ENCODE results near the gene P2RX1.
"Not testable (repeated sequence)": the region's sequence is repeated elsewhere in the genome, so short reads cannot be mapped to it uniquely, and the experiment has no call there.

The P2RX1 gene

GRCh38 chr17:3886776-3887175 lies 29.5 kb downstream of the P2RX1 start:
- DNase-seq: peak; percentile 30

GRCh38 chr17:3885970-3886369 lies 30.3 kb downstream of the P2RX1 start:
- DNase-seq: no peak

DNA sequence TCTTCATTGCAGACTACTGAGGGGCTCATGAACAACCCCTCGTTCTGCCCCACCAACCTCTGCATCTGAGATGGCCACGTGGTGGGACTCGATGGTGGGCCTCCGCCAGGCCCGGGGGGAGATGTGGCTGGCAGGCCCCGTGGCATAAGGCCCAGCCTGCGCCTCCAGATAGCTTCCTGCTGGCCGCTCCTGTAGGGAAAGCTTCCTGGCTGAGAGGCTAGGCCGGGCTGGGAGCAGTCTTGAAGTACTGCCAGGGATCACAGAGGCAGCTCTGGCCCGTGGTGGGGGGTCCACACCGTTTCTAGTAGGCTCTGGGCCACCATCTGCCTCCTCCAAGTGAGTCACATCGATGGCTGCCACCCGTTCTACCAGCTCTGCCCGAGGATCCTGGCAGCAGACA lies 31.0 kb downstream of the P2RX1 start:
- no peak for DNase-seq

- no peak for DNase-seq
Measured at GRCh38 chr17:3884188-3884587, 32.1 kb downstream of the P2RX1 start.

DNA sequence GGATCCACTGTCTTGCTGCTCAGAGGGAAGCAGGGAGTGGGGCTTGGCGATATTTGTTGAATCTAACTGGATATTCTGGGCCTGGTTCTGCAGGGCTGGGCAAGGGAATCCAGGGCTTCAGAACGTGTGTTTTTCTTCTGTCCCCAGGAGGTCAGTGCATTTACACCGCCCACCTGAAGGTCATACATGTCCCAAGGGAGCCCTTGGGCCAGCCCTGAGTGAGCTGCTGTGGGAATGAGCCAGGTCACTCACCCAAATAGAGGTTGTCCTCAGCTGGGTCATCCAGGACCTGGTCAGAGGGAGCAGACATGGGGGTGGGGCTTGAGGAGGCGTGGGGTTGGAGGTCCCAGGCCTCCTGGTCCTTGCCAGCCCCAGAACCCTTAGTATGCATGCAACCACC lies 34.0 kb downstream of the P2RX1 start:
- no peak for DNase-seq

DNA sequence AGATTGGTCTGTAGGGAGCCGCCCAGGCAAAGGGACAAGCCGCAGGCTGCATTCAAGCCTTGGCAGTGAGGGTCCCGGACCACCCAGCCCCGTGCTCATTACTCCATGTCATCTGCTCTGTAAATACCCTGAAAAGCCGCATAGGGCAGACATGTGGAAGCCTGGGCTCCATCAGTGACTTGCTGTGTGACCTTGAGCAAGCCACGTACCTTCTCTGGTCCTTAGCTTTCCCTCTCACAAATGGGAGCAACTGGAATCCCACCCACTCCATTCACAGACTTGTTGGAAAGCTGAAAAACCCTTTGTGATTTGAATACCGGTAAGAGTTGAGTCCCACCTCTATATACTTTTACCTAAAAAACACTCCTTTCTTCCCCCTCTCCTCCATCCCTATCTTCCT lies 35.3 kb downstream of the P2RX1 start:
- DNase-seq: no peak

GRCh38 chr17:3879591-3880417 lies 36.5 kb downstream of the P2RX1 start:
- no peak for DNase-seq

DNA sequence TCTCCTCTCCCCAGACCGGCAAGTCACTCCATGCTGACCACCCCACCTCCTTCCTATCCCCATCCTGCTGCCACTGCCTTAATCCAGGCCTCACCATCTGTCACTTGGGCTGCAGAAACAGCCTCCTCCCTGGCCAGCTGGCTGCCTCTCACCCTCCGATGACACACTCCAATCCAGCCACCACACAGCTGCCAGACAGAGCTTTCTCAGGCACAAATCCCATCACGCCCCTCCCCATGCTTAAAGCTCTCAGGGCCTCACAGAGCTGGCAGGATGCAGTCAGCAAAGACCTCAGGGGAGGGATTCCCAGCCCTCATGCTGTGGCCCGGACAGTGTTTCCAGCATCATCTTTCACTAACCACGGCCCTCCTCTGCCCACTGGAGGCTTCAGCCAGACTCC lies 37.1 kb downstream of the P2RX1 start:
- peak; percentile 2 for DNase-seq

- no peak for DNase-seq
Measured at GRCh38 chr17:3877220-3877619, 39.0 kb downstream of the P2RX1 start.

DNA sequence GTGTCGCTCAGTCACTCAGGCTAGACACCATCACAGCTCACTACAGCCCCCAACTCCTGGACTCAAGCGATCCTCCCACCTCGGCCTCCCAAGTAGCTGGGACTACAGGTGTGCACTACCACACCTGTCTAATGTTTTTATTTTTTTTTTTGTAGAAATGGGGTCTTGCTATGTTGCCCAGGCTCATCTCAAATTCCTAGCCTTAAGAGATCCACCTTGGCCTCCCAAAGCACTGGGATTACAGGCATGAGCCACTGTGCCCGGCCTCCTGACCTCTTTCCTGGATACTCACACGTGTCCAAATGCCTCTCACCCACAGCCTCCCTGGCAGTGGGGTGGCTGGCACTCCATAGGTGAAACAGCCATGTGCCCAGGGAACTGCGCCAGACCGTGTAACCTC lies 40.9 kb downstream of the P2RX1 start:
- DNase-seq: no peak

DNA sequence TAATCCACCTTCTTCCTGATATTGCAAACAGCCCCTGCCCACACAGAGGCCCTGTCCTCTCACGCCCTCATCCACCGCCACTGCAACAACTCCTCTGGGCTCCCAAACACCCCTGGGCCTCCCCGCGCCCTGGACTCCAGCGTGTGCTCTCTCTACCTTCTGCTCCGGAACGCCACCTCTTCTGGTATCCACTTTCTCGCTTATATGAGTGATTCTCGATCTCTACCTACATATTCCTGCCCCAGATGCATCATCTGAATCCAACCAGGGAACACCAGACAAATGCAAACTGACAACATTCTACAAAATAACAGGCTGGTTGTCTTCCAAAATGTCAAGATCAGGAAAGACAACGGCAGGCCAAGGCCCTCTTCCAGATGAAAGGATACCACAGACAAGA lies 42.4 kb downstream of the P2RX1 start:
- no peak for DNase-seq

DNA sequence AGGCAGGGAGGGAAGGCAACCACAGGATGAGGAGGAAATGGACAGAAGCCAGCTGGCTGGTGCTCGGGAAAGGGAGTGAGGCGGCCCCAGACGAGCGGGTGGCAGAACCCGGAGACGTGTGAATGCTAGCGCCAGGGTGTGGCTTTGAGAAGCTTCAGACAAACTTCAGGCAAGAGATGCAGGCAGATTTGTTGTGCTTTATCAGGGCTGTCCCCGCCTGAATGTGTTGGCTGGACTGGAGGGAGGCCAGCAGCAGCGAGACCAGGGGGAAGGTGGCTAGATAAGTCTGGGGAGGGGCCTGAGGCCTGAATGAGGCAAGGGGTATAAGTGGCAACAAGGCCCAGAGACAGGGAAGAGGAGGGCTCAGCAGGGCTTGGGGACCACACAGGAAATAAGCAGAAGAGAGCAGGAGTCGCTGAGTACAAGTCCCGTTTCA lies 45.4 kb downstream of the P2RX1 start:
- no peak for DNase-seq

GRCh38 chr17:3867606-3868005 lies 48.7 kb downstream of the P2RX1 start:
- no peak for DNase-seq

DNA sequence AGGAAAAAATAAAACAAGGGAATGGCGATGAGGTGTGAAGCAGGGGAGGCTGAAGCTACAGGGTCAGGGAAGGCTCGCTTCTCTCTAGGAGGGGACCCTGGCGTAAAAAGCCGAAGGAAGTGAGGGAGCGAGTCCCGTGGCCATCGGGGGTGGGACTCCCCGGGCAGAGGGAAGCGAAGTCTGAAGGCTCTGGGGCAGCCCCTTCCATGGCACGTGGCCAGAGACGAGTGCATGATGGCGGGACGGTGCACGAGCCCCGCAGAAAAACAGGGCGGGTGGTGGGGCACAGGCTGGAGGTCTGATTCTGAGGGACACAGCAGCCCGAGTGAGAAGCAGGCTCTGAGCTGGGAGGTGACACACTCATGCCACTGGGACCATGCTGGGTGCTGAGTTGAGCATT lies 49.2 kb downstream of the P2RX1 start:
- no peak for DNase-seq

DNA sequence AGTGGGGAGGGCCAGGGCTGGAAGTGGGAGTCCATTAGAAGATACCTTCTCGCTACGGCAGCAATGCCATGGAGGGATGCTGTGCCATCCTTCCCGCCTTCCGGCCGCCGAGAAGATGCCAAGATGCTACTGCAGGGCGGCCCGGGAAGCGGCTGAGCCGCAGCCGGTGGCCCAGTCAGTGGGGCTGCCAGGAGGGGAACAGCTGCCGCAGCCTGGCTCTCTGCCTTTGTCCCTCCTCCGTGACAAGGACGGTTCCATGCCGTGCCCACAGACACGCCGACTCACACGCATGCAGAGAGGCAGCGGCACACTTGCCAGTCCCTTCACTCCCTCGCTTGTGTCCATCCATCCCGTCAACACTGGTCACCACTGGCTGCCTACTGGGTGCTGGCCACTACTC lies 50.0 kb downstream of the P2RX1 start:
- peak; percentile 2 for DNase-seq

DNA sequence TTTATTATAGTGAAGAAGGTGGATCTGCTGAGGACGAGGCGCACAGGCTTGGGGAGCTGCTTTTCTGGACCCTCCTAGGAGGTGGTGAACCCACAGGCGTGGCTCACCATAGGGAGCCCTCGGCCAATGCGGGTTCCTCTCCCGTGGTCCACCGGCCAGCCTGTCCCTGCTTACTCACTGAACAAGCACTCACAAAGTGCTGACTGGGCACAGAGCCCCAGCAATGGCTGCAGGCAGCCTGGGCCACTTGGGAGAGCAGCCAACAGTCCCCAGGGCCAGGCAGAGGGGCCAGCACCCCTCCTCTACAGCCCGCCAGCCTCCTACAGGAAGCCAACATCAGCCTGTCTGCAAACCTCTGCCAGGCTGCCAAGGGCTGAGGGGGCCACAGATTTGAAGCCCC lies 51.1 kb downstream of the P2RX1 start:
- peak; percentile 32 for DNase-seq

- DNase-seq: no peak
Measured at GRCh38 chr17:3864534-3864933, 51.7 kb downstream of the P2RX1 start.

DNA sequence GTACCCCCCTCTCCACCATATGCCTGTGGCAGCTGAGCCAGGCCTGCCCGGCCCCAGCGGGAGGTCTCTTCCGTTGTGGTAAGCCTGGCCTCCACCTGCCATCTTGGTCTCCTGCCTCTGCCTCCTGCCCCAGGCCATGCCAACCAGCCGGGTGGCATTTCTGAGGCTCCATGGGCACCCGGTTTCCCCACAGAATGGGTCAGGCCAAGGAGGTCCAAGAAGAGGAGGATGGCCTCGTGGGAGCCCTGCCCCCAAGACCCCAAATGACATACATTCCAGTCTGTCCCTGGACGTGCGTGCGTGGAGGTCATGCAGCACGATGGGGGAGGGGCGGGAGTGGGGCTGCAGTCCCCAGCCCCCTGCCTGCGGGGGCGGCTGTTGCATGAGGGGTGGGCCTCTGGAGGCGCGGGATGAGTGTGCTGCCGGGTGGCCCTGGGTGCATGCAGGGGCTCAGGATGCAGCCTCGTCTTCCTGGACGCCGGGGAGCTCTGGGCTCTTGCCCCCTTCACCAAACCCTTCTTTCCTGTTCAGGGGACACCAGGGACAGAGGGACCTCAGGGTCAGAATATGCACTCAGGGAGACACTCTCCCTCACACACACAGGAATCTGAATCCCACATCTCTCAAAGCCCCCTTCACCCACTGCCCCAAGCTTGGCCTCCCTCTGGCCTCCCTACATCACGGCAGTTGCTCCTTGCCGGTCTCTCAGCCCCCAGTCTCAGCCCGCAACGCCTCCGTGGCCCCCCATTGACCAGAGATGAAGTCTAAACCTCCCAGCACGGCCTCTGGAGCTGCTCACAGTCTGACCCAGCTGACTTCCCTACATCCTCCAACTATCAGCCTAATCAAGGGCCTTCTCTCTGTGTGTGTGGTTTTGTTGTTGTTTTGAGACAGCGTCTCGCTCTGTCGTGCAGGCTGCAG lies 54.2 kb downstream of the P2RX1 start:
- DNase-seq: no peak

GRCh38 chr17:3860939-3861700 lies 55.1 kb downstream of the P2RX1 start:
- DNase-seq: no peak

- DNase-seq: no peak
Measured at GRCh38 chr17:3859940-3860339, 56.3 kb downstream of the P2RX1 start.

DNA sequence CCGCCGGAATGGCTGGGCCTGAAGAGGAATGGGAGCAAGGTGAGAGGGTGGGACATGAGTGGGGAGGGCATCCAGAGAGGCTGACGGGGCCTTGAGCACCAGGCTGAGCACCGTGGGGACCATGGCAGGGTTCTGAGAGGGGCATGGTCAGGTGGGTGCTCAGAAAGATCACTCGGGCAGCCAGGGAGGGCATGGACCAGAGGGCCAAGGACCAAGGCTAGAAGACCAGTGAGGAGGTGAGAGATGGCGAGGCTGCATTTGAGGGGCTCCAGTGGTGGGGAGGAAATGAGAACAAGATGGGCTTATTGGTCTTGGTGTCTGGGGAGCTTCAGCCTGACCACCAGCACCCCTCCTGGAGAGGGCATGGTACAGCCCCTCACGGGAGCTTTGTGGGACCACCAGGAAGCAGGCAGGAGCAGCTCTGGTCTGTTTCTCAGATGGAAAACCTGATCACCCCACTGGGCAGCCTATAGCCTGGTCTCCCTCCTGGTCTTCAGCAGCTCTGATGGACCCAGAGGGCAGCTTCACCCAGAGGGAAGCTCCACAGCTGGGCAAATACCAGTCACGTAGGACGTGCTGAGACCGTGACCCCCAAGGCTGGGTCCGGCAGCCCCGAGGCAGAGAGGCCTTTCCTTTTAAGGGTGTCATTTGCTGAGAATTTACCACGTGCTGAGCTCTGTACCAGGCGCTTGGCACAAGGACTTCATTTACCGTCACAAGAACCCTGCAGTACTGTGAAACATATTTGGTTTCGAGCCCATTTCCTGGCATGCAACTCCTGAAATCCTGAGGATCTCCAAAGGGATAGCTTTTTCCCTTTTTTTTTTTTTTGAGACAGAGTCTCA lies 58.8 kb downstream of the P2RX1 start:
- no peak for DNase-seq

- not testable (repeated sequence) for DNase-seq
Measured at GRCh38 chr17:3854204-3854603, 62.1 kb downstream of the P2RX1 start.
